GM06990 (cell line): ENCODE measurements around the gene RALGDS.

ENCODE experiments used
- DNase-seq: peaks from one replicate; pipeline ENCODE4 v3.0.0-alpha.2; 2011; ENCODE audit not compliant: insufficient read length; ENCODE audit errors: extremely low read depth
- H3K27me3 ChIP-seq: replicated peaks from 2 replicates; pipeline ENCODE4 v1.6.0; 2011; ENCODE audit warnings: low read length; ENCODE audit not compliant: control insufficient read depth, insufficient read depth
- H3K36me3 ChIP-seq: 2 replicates; pipeline ENCODE4 v1.5.1; 2011; ENCODE audit warnings: low read length; ENCODE audit not compliant: control insufficient read depth, insufficient read depth
- H3K4me3 ChIP-seq: replicated peaks from 2 replicates; pipeline ENCODE4 v1.5.1; 2011; ENCODE audit warnings: low read depth, mild to moderate bottlenecking, control low read depth, low read length
- CTCF ChIP-seq: IDR thresholded peaks from 2 replicates; pipeline ENCODE4 v1.5.1; 2011; ENCODE audit warnings: low read length, control low read depth, mild to moderate bottlenecking, inconsistent platforms; ENCODE audit not compliant: insufficient read depth, poor library complexity, severe bottlenecking

The RALGDS gene

GRCh38 chr9:133140606-133141005 lies 19.6 kb upstream of the RALGDS start:
- no peak for TF ChIP-seq CTCF
- Histone ChIP-seq H3K4me3 (no peak overlapping the region), H3K27me3 (no peaks in the 10 kb centered on the region), H3K36me3 (peaks cover 3% of the 10 kb centered on the region)
- DNase-seq = no peak

- no peaks in the 10 kb centered on the region for H3K27me3 ChIP-seq
- H3K36me3 ChIP-seq = peaks cover 2% of the 10 kb centered on the region
- no peak overlapping the region for H3K4me3 ChIP-seq
- DNase-seq = no peak
- TF ChIP-seq CTCF = no peak
Observed at GRCh38 chr9:133140174-133140505, 19.1 kb upstream of the RALGDS start.

- H3K27me3 ChIP-seq = no peaks in the 10 kb centered on the region
- H3K36me3 ChIP-seq = peaks cover 2% of the 10 kb centered on the region
- no peak for TF ChIP-seq CTCF
- H3K4me3 ChIP-seq = no peak overlapping the region
- no peak for DNase-seq
Observed at GRCh38 chr9:133139246-133140173, 18.5 kb upstream of the RALGDS start.

- Histone ChIP-seq H3K4me3 (no peak overlapping the region), H3K36me3 (peaks cover 2% of the 10 kb centered on the region), H3K27me3 (no peaks in the 10 kb centered on the region)
- TF ChIP-seq CTCF = no peak
- no peak for DNase-seq
Observed at GRCh38 chr9:133137451-133138231, 16.6 kb upstream of the RALGDS start.

GRCh38 chr9:133135146-133135745 lies 14.2 kb upstream of the RALGDS start:
- DNase-seq = no peak
- peaks cover 2% of the 10 kb centered on the region for H3K36me3 ChIP-seq

More at GRCh38 chr9:133135146-133135745, 14.2 kb upstream of the RALGDS start:
- no peak for TF ChIP-seq CTCF
- Histone ChIP-seq H3K27me3 (no peaks in the 10 kb centered on the region), H3K4me3 (no peak overlapping the region)
